ENCODE measurements around the gene RBMS3. TPM values are rescaled to one million over a fixed set of nuclear protein-coding genes. Genes with fewer than 3 reads are reported as not detected.
A peak's percentile ranks its signal among the peaks of the same experiment; 100 is the strongest.

RBMS3 gene
- total and polyA plus RNA-seq, 9 donors: 15.9 to 77.4 (median 25.9) TPM

GRCh38 chr3:29898171-29898965 lies 617.5 kb downstream of the RBMS3 start:
- Histone ChIP-seq H3K27me3 (ENCODE audit: control insufficient read depth, insufficient read depth, low read length) (no peaks in the 10 kb centered on the region), H3K9me3 (replicated peaks; ENCODE audit: control insufficient read depth, low read depth, low read length) (no peaks in the 10 kb centered on the region), H3K36me3 (ENCODE audit: control insufficient read depth, insufficient read depth, low read length) (no peaks in the 10 kb centered on the region), H3K4me3 (ENCODE audit: low read length) (no peak overlapping the region), H3K4me1 (ENCODE audit: control insufficient read depth, insufficient read depth, low read length) (no peaks in the 10 kb centered on the region), H3K27ac (ENCODE audit: low read length) (peak overlapping the region; percentile 40)
- DNase-seq: peak; percentile 77
- no CpG with 5 or more reads among the region's 7 CpGs for WGBS (ENCODE audit: insufficient coverage)

- WGBS (ENCODE audit: insufficient coverage): no CpG with 5 or more reads among the region's 2 CpGs
- Histone ChIP-seq H3K27me3 (ENCODE audit: control insufficient read depth, insufficient read depth, low read length) (no peaks in the 10 kb centered on the region), H3K4me3 (ENCODE audit: low read length) (no peak overlapping the region), H3K27ac (ENCODE audit: low read length) (no peak overlapping the region), H3K36me3 (ENCODE audit: control insufficient read depth, insufficient read depth, low read length) (no peaks in the 10 kb centered on the region), H3K4me1 (ENCODE audit: control insufficient read depth, insufficient read depth, low read length) (no peaks in the 10 kb centered on the region), H3K9me3 (replicated peaks; ENCODE audit: control insufficient read depth, low read depth, low read length) (no peaks in the 10 kb centered on the region)
- DNase-seq: peak; percentile 66
Observed at GRCh38 chr3:29899021-29899420, 618.1 kb downstream of the RBMS3 start.

GRCh38 chr3:29901097-29901496 lies 620.2 kb downstream of the RBMS3 start:
- no peaks in the 10 kb centered on the region for H3K27me3 ChIP-seq (ENCODE audit: control insufficient read depth, insufficient read depth, low read length)
- no CpG with 5 or more reads among the region's 2 CpGs for WGBS (ENCODE audit: insufficient coverage)
- H3K9me3 ChIP-seq (replicated peaks; ENCODE audit: control insufficient read depth, low read depth, low read length): no peaks in the 10 kb centered on the region
- H3K36me3 ChIP-seq (ENCODE audit: control insufficient read depth, insufficient read depth, low read length): no peaks in the 10 kb centered on the region
- H3K4me3 ChIP-seq (ENCODE audit: low read length): no peak overlapping the region
- no peaks in the 10 kb centered on the region for H3K4me1 ChIP-seq (ENCODE audit: control insufficient read depth, insufficient read depth, low read length)
- H3K27ac ChIP-seq (ENCODE audit: low read length): peak overlapping the region; percentile 62
- DNase-seq: peak; percentile 90

GRCh38 chr3:29903600-29903999 lies 622.7 kb downstream of the RBMS3 start:
- Histone ChIP-seq H3K4me3 (ENCODE audit: low read length) (no peak overlapping the region), H3K27ac (ENCODE audit: low read length) (no peak overlapping the region), H3K36me3 (ENCODE audit: control insufficient read depth, insufficient read depth, low read length) (no peaks in the 10 kb centered on the region), H3K27me3 (ENCODE audit: control insufficient read depth, insufficient read depth, low read length) (no peaks in the 10 kb centered on the region), H3K4me1 (ENCODE audit: control insufficient read depth, insufficient read depth, low read length) (no peaks in the 10 kb centered on the region), H3K9me3 (replicated peaks; ENCODE audit: control insufficient read depth, low read depth, low read length) (no peaks in the 10 kb centered on the region)
- DNase-seq: no peak
- no CpG with 5 or more reads among the region's 1 CpG for WGBS (ENCODE audit: insufficient coverage)

- no peaks in the 10 kb centered on the region for H3K9me3 ChIP-seq (replicated peaks; ENCODE audit: control insufficient read depth, low read depth, low read length)
- H3K4me1 ChIP-seq (ENCODE audit: control insufficient read depth, insufficient read depth, low read length): no peaks in the 10 kb centered on the region
- no peak for DNase-seq
- WGBS (ENCODE audit: insufficient coverage): no CpG with 5 or more reads among the region's 1 CpG
- no peak overlapping the region for H3K27ac ChIP-seq (ENCODE audit: low read length)
- H3K27me3 ChIP-seq (ENCODE audit: control insufficient read depth, insufficient read depth, low read length): no peaks in the 10 kb centered on the region
- no peak overlapping the region for H3K4me3 ChIP-seq (ENCODE audit: low read length)
- no peaks in the 10 kb centered on the region for H3K36me3 ChIP-seq (ENCODE audit: control insufficient read depth, insufficient read depth, low read length)
Observed at GRCh38 chr3:29906906-29907305, 626.0 kb downstream of the RBMS3 start.

- H3K27ac ChIP-seq (ENCODE audit: low read length): no peak overlapping the region
- no peaks in the 10 kb centered on the region for H3K27me3 ChIP-seq (ENCODE audit: control insufficient read depth, insufficient read depth, low read length)
- H3K4me3 ChIP-seq (ENCODE audit: low read length): no peak overlapping the region
- no peaks in the 10 kb centered on the region for H3K4me1 ChIP-seq (ENCODE audit: control insufficient read depth, insufficient read depth, low read length)
- H3K36me3 ChIP-seq (ENCODE audit: control insufficient read depth, insufficient read depth, low read length): no peaks in the 10 kb centered on the region
- no peaks in the 10 kb centered on the region for H3K9me3 ChIP-seq (replicated peaks; ENCODE audit: control insufficient read depth, low read depth, low read length)
- WGBS (ENCODE audit: insufficient coverage): no CpG with 5 or more reads among the region's 2 CpGs
- no peak for DNase-seq
Observed at GRCh38 chr3:29912600-29913288, 631.9 kb downstream of the RBMS3 start.

GRCh38 chr3:29914861-29915524 lies 634.1 kb downstream of the RBMS3 start:
- no CpG with 5 or more reads among the region's 3 CpGs for WGBS (ENCODE audit: insufficient coverage)
- Histone ChIP-seq H3K27ac (ENCODE audit: low read length) (peak overlapping the region; percentile 53), H3K4me3 (ENCODE audit: low read length) (no peak overlapping the region), H3K27me3 (ENCODE audit: control insufficient read depth, insufficient read depth, low read length) (no peaks in the 10 kb centered on the region), H3K9me3 (replicated peaks; ENCODE audit: control insufficient read depth, low read depth, low read length) (no peaks in the 10 kb centered on the region), H3K4me1 (ENCODE audit: control insufficient read depth, insufficient read depth, low read length) (peaks cover 2% of the 10 kb centered on the region), H3K36me3 (ENCODE audit: control insufficient read depth, insufficient read depth, low read length) (no peaks in the 10 kb centered on the region)
- peak; percentile 80 for DNase-seq

- Histone ChIP-seq H3K4me3 (ENCODE audit: low read length) (no peak overlapping the region), H3K4me1 (ENCODE audit: control insufficient read depth, insufficient read depth, low read length) (peaks cover 7% of the 10 kb centered on the region), H3K27ac (ENCODE audit: low read length) (no peak overlapping the region), H3K27me3 (ENCODE audit: control insufficient read depth, insufficient read depth, low read length) (no peaks in the 10 kb centered on the region), H3K36me3 (ENCODE audit: control insufficient read depth, insufficient read depth, low read length) (no peaks in the 10 kb centered on the region), H3K9me3 (replicated peaks; ENCODE audit: control insufficient read depth, low read depth, low read length) (no peaks in the 10 kb centered on the region)
- 29% methylated on average over 1 of the region's 1 CpG for WGBS (ENCODE audit: insufficient coverage)
- peak; percentile 57 for DNase-seq
Observed at GRCh38 chr3:29919571-29919970, 638.7 kb downstream of the RBMS3 start.

- peak overlapping the region; percentile 59 for H3K27ac ChIP-seq (ENCODE audit: low read length)
- 0% methylated on average over 1 of the region's 5 CpGs for WGBS (ENCODE audit: insufficient coverage)
- H3K9me3 ChIP-seq (replicated peaks; ENCODE audit: control insufficient read depth, low read depth, low read length): no peaks in the 10 kb centered on the region
- peak; percentile 90 for DNase-seq
- peaks cover 7% of the 10 kb centered on the region for H3K4me1 ChIP-seq (ENCODE audit: control insufficient read depth, insufficient read depth, low read length)
- no peak overlapping the region for H3K4me3 ChIP-seq (ENCODE audit: low read length)
- no peaks in the 10 kb centered on the region for H3K27me3 ChIP-seq (ENCODE audit: control insufficient read depth, insufficient read depth, low read length)
- no peaks in the 10 kb centered on the region for H3K36me3 ChIP-seq (ENCODE audit: control insufficient read depth, insufficient read depth, low read length)
Observed at GRCh38 chr3:29922992-29923746, 642.3 kb downstream of the RBMS3 start.
